ENCODE data around the gene ANP32E. TPM values are rescaled to one million over a fixed set of nuclear protein-coding genes. Genes with fewer than 3 reads are reported as not detected.

ANP32E gene
- total and polyA plus RNA-seq, 10 donors, result 24.6 to 44.0 (median 35.1) TPM

- TF ChIP-seq POLR2AphosphoS5 (IDR thresholded peaks at IDR 0.05), result no peak
- TF ChIP-seq, protein P1, sequence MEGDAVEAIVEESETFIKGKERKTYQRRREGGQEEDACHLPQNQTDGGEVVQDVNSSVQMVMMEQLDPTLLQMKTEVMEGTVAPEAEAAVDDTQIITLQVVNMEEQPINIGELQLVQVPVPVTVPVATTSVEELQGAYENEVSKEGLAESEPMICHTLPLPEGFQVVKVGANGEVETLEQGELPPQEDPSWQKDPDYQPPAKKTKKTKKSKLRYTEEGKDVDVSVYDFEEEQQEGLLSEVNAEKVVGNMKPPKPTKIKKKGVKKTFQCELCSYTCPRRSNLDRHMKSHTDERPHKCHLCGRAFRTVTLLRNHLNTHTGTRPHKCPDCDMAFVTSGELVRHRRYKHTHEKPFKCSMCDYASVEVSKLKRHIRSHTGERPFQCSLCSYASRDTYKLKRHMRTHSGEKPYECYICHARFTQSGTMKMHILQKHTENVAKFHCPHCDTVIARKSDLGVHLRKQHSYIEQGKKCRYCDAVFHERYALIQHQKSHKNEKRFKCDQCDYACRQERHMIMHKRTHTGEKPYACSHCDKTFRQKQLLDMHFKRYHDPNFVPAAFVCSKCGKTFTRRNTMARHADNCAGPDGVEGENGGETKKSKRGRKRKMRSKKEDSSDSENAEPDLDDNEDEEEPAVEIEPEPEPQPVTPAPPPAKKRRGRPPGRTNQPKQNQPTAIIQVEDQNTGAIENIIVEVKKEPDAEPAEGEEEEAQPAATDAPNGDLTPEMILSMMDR (IDR thresholded peaks at IDR 0.05 in 8 of 11, conservative IDR thresholded peaks at IDR 0.05 in 3 of 11), result no peak
- Histone ChIP-seq H3K36me3 (peaks cover 0 to 41% (median 33%) of the 10 kb centered on the region in 6 donors), H3K4me1 (peaks cover 20 to 67% (median 45%) of the 10 kb centered on the region in 6 donors), H3K27me3 (replicated peaks in 1 of 7) (no peaks in the 10 kb centered on the region), H3K4me3 (peak overlapping the region; percentile 76 to 90 (median 82)), H3K9me3 (no peaks in the 10 kb centered on the region), H3K27ac (peak overlapping the region; percentile 93 to 98 (median 97))
- intact Hi-C loops (cut with DNase I; ENCODE audit: low total_unique reads), result no loop called here
- DNase-seq, result no peak
- WGBS, 5 donors, result 36 to 50% (median 45%) methylated on average over 6 of the region's 6 CpGs
These were observed 32.0 kb upstream of the ANP32E start for GRCh38 chr1:150267896-150268295.

DNA sequence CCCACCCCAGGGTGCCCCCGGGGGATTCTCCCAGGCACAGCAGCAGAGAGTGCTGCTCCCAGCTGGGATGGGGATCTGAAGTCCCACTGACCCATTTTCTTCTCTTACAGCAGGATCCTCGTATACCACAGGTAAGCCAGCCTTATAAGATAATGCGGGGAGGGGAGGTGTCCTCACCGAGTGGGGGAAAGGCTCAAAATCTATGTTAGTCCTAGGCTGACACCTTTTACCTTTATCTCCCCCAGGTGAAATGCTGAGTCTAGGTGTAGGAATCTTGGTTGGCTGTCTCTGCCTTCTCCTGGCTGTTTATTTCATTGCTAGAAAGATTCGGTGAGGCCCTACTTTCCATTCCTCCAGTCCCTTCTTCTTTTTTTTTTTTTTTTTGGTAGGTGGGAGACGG lies 27.6 kb upstream of the ANP32E start:
- no peak for DNase-seq
- no peak overlapping the region for H3K4me3 ChIP-seq
- peaks cover 0 to 9% (median 0%) of the 10 kb centered on the region in 7 donors for H3K27me3 ChIP-seq (replicated peaks in 1 of 7)
- WGBS, 5 donors, result 78 to 89% (median 83%) methylated on average over 6 of the region's 6 CpGs
- H3K36me3 ChIP-seq, result peaks cover 0 to 41% (median 33%) of the 10 kb centered on the region in 6 donors
- TF ChIP-seq POLR2AphosphoS5 (IDR thresholded peaks at IDR 0.05), result no peak
- peaks cover 8 to 43% (median 25%) of the 10 kb centered on the region in 6 donors for H3K4me1 ChIP-seq
- intact Hi-C loops (cut with DNase I; ENCODE audit: low total_unique reads), result no loop called here
- no peaks in the 10 kb centered on the region for H3K9me3 ChIP-seq
- H3K27ac ChIP-seq, result no peak overlapping the region

GRCh38 chr1:150262388-150263320 lies 26.7 kb upstream of the ANP32E start:
- WGBS, 5 donors, result 66 to 78% (median 74%) methylated on average over 6 of the region's 6 CpGs

GRCh38 chr1:150261367-150261766 lies 25.5 kb upstream of the ANP32E start:
- TF ChIP-seq, protein P1 (IDR thresholded peaks at IDR 0.05 in 8 of 11, conservative IDR thresholded peaks at IDR 0.05 in 3 of 11), result no peak
- TF ChIP-seq POLR2A (IDR thresholded peaks at IDR 0.05) (no peak), POLR2AphosphoS5 (IDR thresholded peaks at IDR 0.05) (peak in 1 of 3 donors; percentile 8)
- 81 to 94% (median 91%) methylated on average over 6 of the region's 6 CpGs for WGBS, 5 donors

More at GRCh38 chr1:150262388-150263320, 26.7 kb upstream of the ANP32E start:
- DNase-seq, result no peak
- TF ChIP-seq, protein P1 (IDR thresholded peaks at IDR 0.05 in 8 of 11, conservative IDR thresholded peaks at IDR 0.05 in 3 of 11), result no peak
- TF ChIP-seq POLR2A (IDR thresholded peaks at IDR 0.05) (no peak), POLR2AphosphoS5 (IDR thresholded peaks at IDR 0.05) (peak in 1 of 3 donors; percentile 17)
- H3K27ac ChIP-seq, result peak overlapping the region in 1 of 8 donors; percentile 21
- H3K9me3 ChIP-seq, result no peaks in the 10 kb centered on the region
- no peak overlapping the region for H3K4me3 ChIP-seq
- peaks cover 4 to 35% (median 20%) of the 10 kb centered on the region in 6 donors for H3K4me1 ChIP-seq
- H3K27me3 ChIP-seq (replicated peaks in 1 of 7), result peaks cover 0 to 18% (median 4%) of the 10 kb centered on the region in 7 donors
- intact Hi-C loops (cut with DNase I; ENCODE audit: low total_unique reads), result no loop called here
- peaks cover 0 to 41% (median 33%) of the 10 kb centered on the region in 6 donors for H3K36me3 ChIP-seq

More at GRCh38 chr1:150261367-150261766, 25.5 kb upstream of the ANP32E start:
- Histone ChIP-seq H3K9me3 (no peaks in the 10 kb centered on the region), H3K36me3 (peaks cover 0 to 29% (median 24%) of the 10 kb centered on the region in 6 donors), H3K27me3 (replicated peaks in 1 of 7) (peaks cover 0 to 31% (median 10%) of the 10 kb centered on the region in 7 donors), H3K4me1 (peaks cover 1 to 35% (median 17%) of the 10 kb centered on the region in 6 donors), H3K4me3 (no peak overlapping the region), H3K27ac (no peak overlapping the region)
- intact Hi-C loops (cut with DNase I; ENCODE audit: low total_unique reads), result no loop called here
- no peak for DNase-seq

All from spleen (tissue), 11 donors.